ENCODE measurements around the gene ATXN2L. TPM values are rescaled to one million over a fixed set of nuclear protein-coding genes. Genes with fewer than 3 reads are reported as not detected.

The ATXN2L gene
- total and polyA plus RNA-seq, 2 of the 4 experiments (the other 2 are of a cell fraction) = 12.9 to 58.8 TPM

DNA sequence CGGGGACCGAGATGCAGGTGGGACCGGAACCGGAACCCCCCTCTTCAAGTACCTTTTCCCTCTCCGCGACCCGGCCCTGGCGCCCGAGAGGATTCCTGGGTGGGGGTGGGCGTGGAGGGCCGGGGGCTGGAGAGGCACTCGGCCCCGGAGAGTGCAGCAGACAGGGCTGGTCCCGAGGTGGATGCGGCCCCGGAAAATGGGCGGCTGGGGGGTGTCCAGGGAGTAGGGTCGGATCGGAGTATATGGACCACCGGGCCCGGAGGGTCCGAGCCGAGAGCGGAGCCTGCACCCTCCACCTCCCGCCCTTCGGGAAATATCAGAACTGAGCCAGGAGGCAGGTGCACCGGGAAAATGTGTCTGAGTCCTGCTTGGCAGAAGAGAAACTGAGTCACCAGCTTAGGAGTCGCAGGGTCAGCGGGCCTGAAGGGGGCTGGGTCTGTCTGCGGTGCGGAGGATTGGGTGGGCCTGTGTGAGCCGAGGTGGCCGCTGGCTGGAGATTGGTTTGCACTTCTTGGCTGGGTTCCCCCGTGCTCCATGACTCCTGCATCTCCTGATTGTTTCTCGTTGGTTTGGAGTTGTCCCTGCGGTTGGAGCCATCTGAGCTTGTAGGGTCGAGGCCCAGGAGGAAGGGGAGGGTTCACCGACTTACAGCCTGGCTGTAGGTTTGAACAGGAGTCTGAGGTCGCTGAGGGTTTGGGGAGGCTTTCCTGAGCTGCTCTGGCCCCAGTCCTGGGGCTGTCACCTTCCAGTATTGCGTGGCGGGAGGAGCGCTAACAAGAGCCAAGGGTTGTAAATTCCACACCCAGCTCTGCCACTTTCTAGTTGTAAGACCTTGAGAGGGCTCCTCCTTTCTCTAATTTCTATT, 41.4 kb downstream of the ATXN2L start:
- H3K23ac ChIP-seq (ENCODE audit: low read depth, low read length) = peak overlapping the region; percentile 72
- peak overlapping the region; percentile 58 for H3K56ac ChIP-seq (ENCODE audit: extremely low read depth, insufficient read depth, low read length)
- H3K4me2 ChIP-seq (ENCODE audit: low read depth, low read length) = peak overlapping the region; percentile 97
- no peak for TF ChIP-seq RAD21 (IDR thresholded peaks at IDR 0.05; ENCODE audit: low read length)
- TF ChIP-seq MXI1 (IDR thresholded peaks at IDR 0.05; ENCODE audit: borderline replicate concordance, low read depth, low read length) = peak; percentile 15; the same call in 1 of the 2 replicates
- H4K20me1 ChIP-seq (ENCODE audit: insufficient read depth, low read length) = peaks cover 12% of the 10 kb centered on the region
- peak overlapping the region; percentile 98 to 100; a peak in 2 of 4 replicates for H4K8ac ChIP-seq (ENCODE audit: low read depth in 2 of 2, low read length in 2 of 2)
- peak overlapping the region; percentile 7 for H2BK5ac ChIP-seq (ENCODE audit: low read depth, low read length, poor library complexity, severe bottlenecking)
- H3K4me1 ChIP-seq (ENCODE audit: control insufficient read depth, insufficient read depth, low read length) = peaks cover 5% of the 10 kb centered on the region; the same call in 1 of the 2 replicates
- H2BK120ac ChIP-seq (ENCODE audit: low read depth, low read length) = no peak overlapping the region
- WGBS, 2 experiments (ENCODE audit: extremely low coverage in 2 of 2, insufficient read length in 1 of 2) = 4% methylated on average over 5 of the region's 42 CpGs; no CpG with 5 or more reads in 1 of the 2 experiments
- no peak overlapping the region for H2BK15ac ChIP-seq (ENCODE audit: low read depth, low read length)
- peak overlapping the region; percentile 95 for H3K27ac ChIP-seq (ENCODE audit: insufficient read depth, low read length)
- H4K91ac ChIP-seq (ENCODE audit: insufficient read depth, low read depth, low read length) = peak overlapping the region; percentile 63
- H3K14ac ChIP-seq (replicated peaks; ENCODE audit: low read depth, low read length) = peak overlapping the region; percentile 64; the same call in 1 of the 2 replicates
- H3K9ac ChIP-seq (ENCODE audit: low read depth, low read length) = peak overlapping the region; percentile 85
- ChIA-PET POLR2A (ENCODE audit: unreplicated experiment) (interaction anchor here (0.6 to 1.0 kb wide), 2 partner anchors 10 to 589 kb away, joined by 4 to 11 read pairs; no protein-coding TSS in a partner anchor), CTCF (interaction anchor here (0.6 to 1.5 kb wide), 2 partner anchors 9 to 80 kb away, joined by 4 read pairs; no protein-coding TSS in a partner anchor)
- no peak overlapping the region for H4K5ac ChIP-seq (ENCODE audit: low read depth, low read length)
- H2AK5ac ChIP-seq (ENCODE audit: low read depth, low read length) = peak overlapping the region; percentile 86
- BruUV-seq (replicated peaks) = no TSS peak
- dilution Hi-C loops (cut with HindIII; ENCODE audit: low sequenced_read_pairs, unreplicated experiment) (no loop called here), in situ Hi-C loops (cut with MboI; ENCODE audit: low sequenced_read_pairs) (no loop called here), intact Hi-C loops (cut with micrococcal nuclease) (loop anchor here (2.0 to 5.0 kb wide), 4 partner anchors 17 to 83 kb away; partner anchors contain the start of genes ATXN2L, RABEP2 and TUFM)
- peak overlapping the region; percentile 100 for H2AFZ ChIP-seq (replicated peaks; ENCODE audit: low read length, poor library complexity)
- H3K4ac ChIP-seq (ENCODE audit: low read depth, low read length) = peak overlapping the region; percentile 60
- no peaks in the 10 kb centered on the region for H3K9me3 ChIP-seq (ENCODE audit: control insufficient read depth, insufficient read depth, low read length)
- H3K36me3 ChIP-seq (ENCODE audit: control insufficient read depth, insufficient read depth, low read length) = peaks cover 16% of the 10 kb centered on the region; the same call in 1 of the 2 replicates
- DNase-seq = peak; percentile 55
- peaks cover 25 to 60% of the 10 kb centered on the region in 2 experiments for H3K79me1 ChIP-seq (ENCODE audit: low read depth in 1 of 2, low read length in 2 of 2)
- no peaks in the 10 kb centered on the region for H3K27me3 ChIP-seq (ENCODE audit: control insufficient read depth, insufficient read depth, low read length)
- peak; percentile 3 for ATAC-seq (ENCODE audit: low read depth)
- peak overlapping the region; percentile 96 for H2AK9ac ChIP-seq (replicated peaks; ENCODE audit: low read depth, low read length, poor library complexity)
- H3K9me1 ChIP-seq (ENCODE audit: insufficient read depth, low read length) = peaks cover 10% of the 10 kb centered on the region; the same call in 1 of the 2 replicates
- no peak overlapping the region for H3K18ac ChIP-seq (ENCODE audit: low read depth, low read length)
- H3K4me3 ChIP-seq (ENCODE audit: insufficient read depth, low read depth, low read length) = peak overlapping the region; percentile 93
- no peak overlapping the region for H2BK20ac ChIP-seq (ENCODE audit: low read depth, low read length)

Data from IMR-90 (cell line).